ENCODE measurements around the gene DNAJB8.

DNA sequence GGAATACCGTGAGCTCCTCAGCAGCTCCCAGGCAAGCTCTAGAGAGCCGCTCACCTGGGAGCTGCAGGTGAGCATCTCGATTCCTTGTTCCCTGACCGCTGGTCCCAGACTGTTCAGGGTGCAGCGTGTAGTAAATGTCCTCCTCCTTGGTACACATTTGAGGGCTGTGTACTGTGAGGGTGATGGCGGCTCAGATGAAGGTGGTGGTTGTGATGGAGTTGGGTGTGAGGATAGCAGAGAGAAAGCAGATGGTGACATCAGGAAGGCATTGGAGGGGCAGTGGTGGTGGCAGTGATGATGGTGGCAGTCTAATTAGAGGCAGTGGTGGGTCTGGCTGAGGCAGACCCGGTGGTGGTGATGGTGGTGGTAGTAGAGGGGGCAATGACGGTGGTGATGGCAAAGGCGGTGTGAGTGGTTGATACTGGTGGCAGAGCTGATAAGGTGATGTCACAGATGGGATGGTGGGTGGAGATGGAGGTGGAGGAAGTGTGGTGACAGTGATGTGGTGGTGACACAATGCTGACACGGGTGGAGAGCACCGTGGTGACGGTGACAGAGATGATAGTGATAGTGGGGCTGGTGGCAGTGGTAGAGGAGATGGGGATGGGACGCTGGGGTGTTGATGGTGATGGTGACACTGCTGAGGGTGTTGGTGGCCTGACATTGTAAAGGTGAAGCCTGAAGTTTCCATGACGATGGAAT is at the start of gene DNAJB8:
- TF ChIP-seq, protein P1, sequence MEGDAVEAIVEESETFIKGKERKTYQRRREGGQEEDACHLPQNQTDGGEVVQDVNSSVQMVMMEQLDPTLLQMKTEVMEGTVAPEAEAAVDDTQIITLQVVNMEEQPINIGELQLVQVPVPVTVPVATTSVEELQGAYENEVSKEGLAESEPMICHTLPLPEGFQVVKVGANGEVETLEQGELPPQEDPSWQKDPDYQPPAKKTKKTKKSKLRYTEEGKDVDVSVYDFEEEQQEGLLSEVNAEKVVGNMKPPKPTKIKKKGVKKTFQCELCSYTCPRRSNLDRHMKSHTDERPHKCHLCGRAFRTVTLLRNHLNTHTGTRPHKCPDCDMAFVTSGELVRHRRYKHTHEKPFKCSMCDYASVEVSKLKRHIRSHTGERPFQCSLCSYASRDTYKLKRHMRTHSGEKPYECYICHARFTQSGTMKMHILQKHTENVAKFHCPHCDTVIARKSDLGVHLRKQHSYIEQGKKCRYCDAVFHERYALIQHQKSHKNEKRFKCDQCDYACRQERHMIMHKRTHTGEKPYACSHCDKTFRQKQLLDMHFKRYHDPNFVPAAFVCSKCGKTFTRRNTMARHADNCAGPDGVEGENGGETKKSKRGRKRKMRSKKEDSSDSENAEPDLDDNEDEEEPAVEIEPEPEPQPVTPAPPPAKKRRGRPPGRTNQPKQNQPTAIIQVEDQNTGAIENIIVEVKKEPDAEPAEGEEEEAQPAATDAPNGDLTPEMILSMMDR (conservative IDR thresholded peaks at IDR 0.05 in 1 of 2, IDR thresholded peaks at IDR 0.05 in 1 of 2; ENCODE audit: low read depth in 1 of 2, low read length in 2 of 2) = no peak
- no peak for TF ChIP-seq EZH2 (IDR thresholded peaks at IDR 0.05; ENCODE audit: low read length, missing control alignments)

Measured in fibroblast of lung (primary cell).